Smooth muscle cell (in vitro differentiated cells): ENCODE data around the gene TMEM52. TPM values are rescaled to one million over a fixed set of nuclear protein-coding genes. Genes with fewer than 3 reads are reported as not detected.

Experiments used
- DNase-seq: peaks from one replicate; lab custom pipeline; 2025; ENCODE audit not compliant: unreplicated experiment; lab: John Stamatoyannopoulos, UW
- H2AFZ ChIP-seq: fragments of 200-600 bp; sonication (generic); 2 replicates; pipeline ENCODE4 v1.6.0; 2016; ENCODE audit warnings: antibody characterized with exemption, low read depth, mild to moderate bottlenecking
- H3F3A ChIP-seq: fragments of 200-600 bp; sonication (generic); 2 replicates; pipeline ENCODE4 v1.6.0; 2017; ENCODE audit warnings: antibody characterized with exemption, low read depth
- H3K27ac ChIP-seq: fragments of 200-600 bp; sonication (generic); 2 replicates; pipeline ENCODE4 v1.5.1; 2016; ENCODE audit warnings: low read depth, mild to moderate bottlenecking
- H3K27me3 ChIP-seq: fragments of 200-600 bp; sonication (generic); 2 replicates; pipeline ENCODE4 v1.6.1; 2016; ENCODE audit warnings: low read depth, mild to moderate bottlenecking
- H3K36me3 ChIP-seq: fragments of 200-600 bp; sonication (generic); 2 replicates; pipeline ENCODE4 v1.5.1; 2016; ENCODE audit warnings: low read depth
- H3K4me1 ChIP-seq: fragments of 200-600 bp; sonication (generic); 2 replicates; pipeline ENCODE4 v1.5.1; 2016; ENCODE audit warnings: low read depth
- H3K4me2 ChIP-seq: fragments of 200-600 bp; sonication (generic); 2 replicates; pipeline ENCODE4 v1.6.0; 2016; ENCODE audit warnings: mild to moderate bottlenecking
- H3K4me3 ChIP-seq: fragments of 200-600 bp; sonication (generic); 2 replicates; pipeline ENCODE4 v1.5.1; 2016; ENCODE audit warnings: mild to moderate bottlenecking
- H3K79me2 ChIP-seq: fragments of 200-600 bp; sonication (generic); 2 replicates; pipeline ENCODE4 v1.6.0; 2016; ENCODE audit warnings: low read depth, mild to moderate bottlenecking
- H3K9ac ChIP-seq: fragments of 200-600 bp; sonication (generic); 2 replicates; pipeline ENCODE4 v1.6.0; 2016; ENCODE audit warnings: low read depth
- H3K9me3 ChIP-seq: fragments of 200-600 bp; sonication (generic); replicated peaks from 2 replicates; pipeline ENCODE4 v1.5.1; 2016; ENCODE audit warnings: low read depth
- H4K20me1 ChIP-seq: fragments of 200-600 bp; sonication (generic); 2 replicates; pipeline ENCODE4 v1.6.0; 2016; ENCODE audit warnings: low read depth
- CTCF ChIP-seq: fragments of 200-600 bp; sonication (generic); IDR thresholded peaks from 2 replicates; pipeline ENCODE4 v1.5.1; 2017; ENCODE audit warnings: borderline replicate concordance, mild to moderate bottlenecking, antibody characterized with exemption; ENCODE audit not compliant: insufficient read depth, poor library complexity, severe bottlenecking
- WGBS: methylation state at CpG from one replicate; pipeline ENCODE4 v1.1.7; 2016; ENCODE audit warnings: low lambda C conversion rate; 5-methylcytosine and 5-hydroxymethylcytosine counted together
- polyA plus RNA-seq: library from polyadenylated mRNA; unstranded; fragments of >200 nt; fragmentation: Nextera tagmentation; extraction: Ambion mirVana; gene quantifications from 2 replicates; pipeline ENCODE4 v1.2.1, GENCODE V29; 2016
- total RNA-seq: library from RNA; depleted of rRNA; stranded (reverse); fragments of >200 nt; gene quantifications from 2 replicates; pipeline ENCODE4 v1.2.3, GENCODE V29; 2014

TMEM52 gene
- total and polyA plus RNA-seq, 2 experiments from 2014 or later = 0.18 to 1.7 TPM

- Histone ChIP-seq H3K36me3 (no peaks in the 10 kb centered on the region), H3K9me3 (no peaks in the 10 kb centered on the region), H3K27me3 (no peaks in the 10 kb centered on the region), H3F3A (peaks cover 7% of the 10 kb centered on the region), H3K4me3 (no peak overlapping the region), H2AFZ (no peak overlapping the region), H3K4me1 (peaks cover 4% of the 10 kb centered on the region), H3K79me2 (peaks cover 100% of the 10 kb centered on the region), H3K27ac (no peak overlapping the region), H4K20me1 (peaks cover 100% of the 10 kb centered on the region), H3K4me2 (no peak overlapping the region), H3K9ac (no peak overlapping the region)
- WGBS = 99% methylated on average over 5 of the region's 5 CpGs
- TF ChIP-seq CTCF = no peak
- DNase-seq = no peak
Observed at GRCh38 chr1:1879942-1880341, 39.1 kb downstream of the TMEM52 start.

GRCh38 chr1:1877865-1878436 is 41.1 kb downstream of the TMEM52 start:
- Histone ChIP-seq H3K4me3 (no peak overlapping the region), H3F3A (peaks cover 7% of the 10 kb centered on the region), H3K4me1 (no peaks in the 10 kb centered on the region), H2AFZ (no peak overlapping the region), H3K9ac (no peak overlapping the region), H3K27me3 (no peaks in the 10 kb centered on the region), H3K27ac (peak overlapping the region; percentile 42), H4K20me1 (peaks cover 100% of the 10 kb centered on the region), H3K4me2 (no peak overlapping the region), H3K79me2 (peaks cover 100% of the 10 kb centered on the region), H3K36me3 (no peaks in the 10 kb centered on the region), H3K9me3 (no peaks in the 10 kb centered on the region)
- DNase-seq = no peak
- WGBS = 78% methylated on average over 5 of the region's 5 CpGs
- TF ChIP-seq CTCF = no peak

- no peaks in the 10 kb centered on the region for H3K4me1 ChIP-seq
- H3K27me3 ChIP-seq = no peaks in the 10 kb centered on the region
- peaks cover 100% of the 10 kb centered on the region for H3K79me2 ChIP-seq
- H3K36me3 ChIP-seq = no peaks in the 10 kb centered on the region
- H3K9ac ChIP-seq = no peak overlapping the region
- H3K4me3 ChIP-seq = no peak overlapping the region
- H3F3A ChIP-seq = peaks cover 7% of the 10 kb centered on the region
- H3K9me3 ChIP-seq = no peaks in the 10 kb centered on the region
- TF ChIP-seq CTCF = no peak
- no peak overlapping the region for H3K4me2 ChIP-seq
- no peak for DNase-seq
- H3K27ac ChIP-seq = peak overlapping the region; percentile 49
- no peak overlapping the region for H2AFZ ChIP-seq
- peaks cover 100% of the 10 kb centered on the region for H4K20me1 ChIP-seq
- WGBS = 87% methylated on average over 11 of the region's 11 CpGs
Observed at GRCh38 chr1:1876335-1876930, 42.6 kb downstream of the TMEM52 start.

GRCh38 chr1:1875932-1876331 is 43.1 kb downstream of the TMEM52 start:
- no peak for DNase-seq
- Histone ChIP-seq H2AFZ (no peak overlapping the region), H3K4me3 (no peak overlapping the region), H3K4me1 (no peaks in the 10 kb centered on the region), H3K9me3 (no peaks in the 10 kb centered on the region), H3F3A (peaks cover 7% of the 10 kb centered on the region), H3K27me3 (no peaks in the 10 kb centered on the region), H4K20me1 (peaks cover 100% of the 10 kb centered on the region), H3K79me2 (peaks cover 100% of the 10 kb centered on the region), H3K4me2 (no peak overlapping the region), H3K36me3 (no peaks in the 10 kb centered on the region), H3K27ac (no peak overlapping the region), H3K9ac (no peak overlapping the region)
- TF ChIP-seq CTCF = no peak
- WGBS = 100% methylated on average over 1 of the region's 1 CpG
